MM.1S (cell line): Measurements from ENCODE around the gene FAF1.

Experiments
- EZH2 ChIP-seq: fragments of 300-600 bp; sonication (generic); optimal IDR thresholded peaks from 2 replicates; pipeline ENCODE3; 2017; ENCODE audit warnings: low read depth, mild to moderate bottlenecking, antibody characterized with exemption, low read length, mixed read lengths
- EZH2phosphoT487 ChIP-seq: fragments of 300-600 bp; sonication (generic); IDR thresholded peaks from 2 replicates; pipeline ENCODE4 v1.6.1; 2018; ENCODE audit warnings: antibody characterized with exemption, low read length
- TF ChIP-seq, protein P1 (sequence below): fragments of 300-600 bp; sonication (generic); IDR thresholded peaks from 2 replicates; pipeline ENCODE4 v1.5.1; 2016; ENCODE audit warnings: antibody characterized with exemption, low read length, mixed read lengths

DNA sequence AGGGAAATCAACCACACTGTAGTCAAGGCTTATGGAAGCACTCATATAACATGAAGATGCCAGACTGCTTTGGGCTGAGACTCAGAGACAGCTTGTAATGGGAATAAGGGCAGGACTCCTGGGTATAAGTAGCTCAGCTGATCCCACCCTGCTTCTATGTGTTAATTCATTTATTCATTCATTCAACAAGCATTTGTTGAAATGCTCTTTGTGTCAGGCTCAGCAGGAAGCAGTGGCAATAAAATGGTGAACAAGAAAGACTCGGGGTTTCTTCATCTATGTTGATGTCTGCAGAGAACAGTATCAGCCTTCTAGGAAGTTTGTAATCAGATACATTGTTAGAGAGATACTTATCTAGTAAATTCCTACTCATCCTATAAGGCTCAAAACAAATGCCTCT, 391.3 kb downstream of the FAF1 start:
- TF ChIP-seq EZH2 (no peak), EZH2phosphoT487 (no peak)
- TF ChIP-seq, protein P1, sequence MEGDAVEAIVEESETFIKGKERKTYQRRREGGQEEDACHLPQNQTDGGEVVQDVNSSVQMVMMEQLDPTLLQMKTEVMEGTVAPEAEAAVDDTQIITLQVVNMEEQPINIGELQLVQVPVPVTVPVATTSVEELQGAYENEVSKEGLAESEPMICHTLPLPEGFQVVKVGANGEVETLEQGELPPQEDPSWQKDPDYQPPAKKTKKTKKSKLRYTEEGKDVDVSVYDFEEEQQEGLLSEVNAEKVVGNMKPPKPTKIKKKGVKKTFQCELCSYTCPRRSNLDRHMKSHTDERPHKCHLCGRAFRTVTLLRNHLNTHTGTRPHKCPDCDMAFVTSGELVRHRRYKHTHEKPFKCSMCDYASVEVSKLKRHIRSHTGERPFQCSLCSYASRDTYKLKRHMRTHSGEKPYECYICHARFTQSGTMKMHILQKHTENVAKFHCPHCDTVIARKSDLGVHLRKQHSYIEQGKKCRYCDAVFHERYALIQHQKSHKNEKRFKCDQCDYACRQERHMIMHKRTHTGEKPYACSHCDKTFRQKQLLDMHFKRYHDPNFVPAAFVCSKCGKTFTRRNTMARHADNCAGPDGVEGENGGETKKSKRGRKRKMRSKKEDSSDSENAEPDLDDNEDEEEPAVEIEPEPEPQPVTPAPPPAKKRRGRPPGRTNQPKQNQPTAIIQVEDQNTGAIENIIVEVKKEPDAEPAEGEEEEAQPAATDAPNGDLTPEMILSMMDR: no peak
